ENCODE results near the gene LPAR3.

DNA sequence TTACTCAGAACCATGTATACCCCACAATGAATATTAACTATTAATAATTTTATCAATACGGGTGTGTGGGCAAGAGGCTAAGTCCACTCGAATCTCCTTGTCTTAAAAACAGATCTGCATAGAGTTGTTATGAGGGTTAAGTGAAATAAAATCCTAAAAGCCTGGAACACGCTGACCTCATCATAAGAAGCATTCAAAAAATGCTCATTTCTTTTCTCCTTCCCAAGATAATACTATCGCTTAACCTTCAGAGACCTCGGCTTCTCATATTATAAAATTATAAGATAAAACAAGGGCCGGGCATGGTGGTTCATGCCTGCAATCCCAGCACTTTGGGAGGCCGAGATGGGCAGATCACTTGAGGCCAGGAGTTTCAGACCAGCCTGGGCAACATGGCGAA lies 35.1 kb downstream of the LPAR3 start:
- TF ChIP-seq, protein P1, sequence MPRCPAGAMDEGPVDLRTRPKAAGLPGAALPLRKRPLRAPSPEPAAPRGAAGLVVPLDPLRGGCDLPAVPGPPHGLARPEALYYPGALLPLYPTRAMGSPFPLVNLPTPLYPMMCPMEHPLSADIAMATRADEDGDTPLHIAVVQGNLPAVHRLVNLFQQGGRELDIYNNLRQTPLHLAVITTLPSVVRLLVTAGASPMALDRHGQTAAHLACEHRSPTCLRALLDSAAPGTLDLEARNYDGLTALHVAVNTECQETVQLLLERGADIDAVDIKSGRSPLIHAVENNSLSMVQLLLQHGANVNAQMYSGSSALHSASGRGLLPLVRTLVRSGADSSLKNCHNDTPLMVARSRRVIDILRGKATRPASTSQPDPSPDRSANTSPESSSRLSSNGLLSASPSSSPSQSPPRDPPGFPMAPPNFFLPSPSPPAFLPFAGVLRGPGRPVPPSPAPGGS (IDR thresholded peaks at IDR 0.05): no peak
- TF ChIP-seq, protein P2, sequence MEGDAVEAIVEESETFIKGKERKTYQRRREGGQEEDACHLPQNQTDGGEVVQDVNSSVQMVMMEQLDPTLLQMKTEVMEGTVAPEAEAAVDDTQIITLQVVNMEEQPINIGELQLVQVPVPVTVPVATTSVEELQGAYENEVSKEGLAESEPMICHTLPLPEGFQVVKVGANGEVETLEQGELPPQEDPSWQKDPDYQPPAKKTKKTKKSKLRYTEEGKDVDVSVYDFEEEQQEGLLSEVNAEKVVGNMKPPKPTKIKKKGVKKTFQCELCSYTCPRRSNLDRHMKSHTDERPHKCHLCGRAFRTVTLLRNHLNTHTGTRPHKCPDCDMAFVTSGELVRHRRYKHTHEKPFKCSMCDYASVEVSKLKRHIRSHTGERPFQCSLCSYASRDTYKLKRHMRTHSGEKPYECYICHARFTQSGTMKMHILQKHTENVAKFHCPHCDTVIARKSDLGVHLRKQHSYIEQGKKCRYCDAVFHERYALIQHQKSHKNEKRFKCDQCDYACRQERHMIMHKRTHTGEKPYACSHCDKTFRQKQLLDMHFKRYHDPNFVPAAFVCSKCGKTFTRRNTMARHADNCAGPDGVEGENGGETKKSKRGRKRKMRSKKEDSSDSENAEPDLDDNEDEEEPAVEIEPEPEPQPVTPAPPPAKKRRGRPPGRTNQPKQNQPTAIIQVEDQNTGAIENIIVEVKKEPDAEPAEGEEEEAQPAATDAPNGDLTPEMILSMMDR (IDR thresholded peaks at IDR 0.05): no peak
- TF ChIP-seq HDAC2 (IDR thresholded peaks at IDR 0.05): no peak
- TF ChIP-seq MAFK (IDR thresholded peaks at IDR 0.05; ENCODE audit: partially characterized antibody): no peak
- TF ChIP-seq EP300 (IDR thresholded peaks at IDR 0.05): no peak
- no peak for TF ChIP-seq RFX5 (IDR thresholded peaks at IDR 0.05)
- TF ChIP-seq POLR2A (IDR thresholded peaks at IDR 0.05; ENCODE audit: low read length): no peak
- no peak for TF ChIP-seq CHD2 (IDR thresholded peaks at IDR 0.05; ENCODE audit: low read length, partially characterized antibody)
- no peak for TF ChIP-seq CHD4 (IDR thresholded peaks at IDR 0.05; ENCODE audit: borderline replicate concordance)
- no peak for TF ChIP-seq RCOR1 (IDR thresholded peaks at IDR 0.05; ENCODE audit: low read depth, low read length)
- TF ChIP-seq NPAS2 (CRISPR knock-in tag; IDR thresholded peaks at IDR 0.05; ENCODE audit: borderline replicate concordance): no peak
- TF ChIP-seq MAZ (IDR thresholded peaks at IDR 0.05; ENCODE audit: borderline replicate concordance, low read depth, low read length): no peak
- no peak for TF ChIP-seq CBX8 (IDR thresholded peaks at IDR 0.05)
